ENCODE measurements around the gene FMN1. TPM values are rescaled to one million over a fixed set of nuclear protein-coding genes. Genes with fewer than 3 reads are reported as not detected.

FMN1 gene
- total RNA-seq, 2 donors from 2014 or later, result 0.60 to 1.1 TPM

GRCh38 chr15:33160581-33161165 lies 33.8 kb downstream of the FMN1 start:
- DNase-seq, result no peak
- Histone ChIP-seq H3K9ac (ENCODE audit: extremely low read depth, low read length, poor library complexity, severe bottlenecking) (no peak overlapping the region), H3K27ac (ENCODE audit: low read depth, low read length) (no peak overlapping the region), H3K4me3 (ENCODE audit: low read length) (no peak overlapping the region), H3K4me1 (ENCODE audit: control insufficient read depth, insufficient read depth, low read length) (no peaks in the 10 kb centered on the region), H3K27me3 (ENCODE audit: control insufficient read depth, insufficient read depth, low read length, poor library complexity, severe bottlenecking) (no peaks in the 10 kb centered on the region), H3K9me3 (ENCODE audit: control insufficient read depth, low read length) (no peaks in the 10 kb centered on the region), H3K36me3 (ENCODE audit: control insufficient read depth, insufficient read depth, low read length) (no peaks in the 10 kb centered on the region)
- TF ChIP-seq CTCF (conservative IDR thresholded peaks at IDR 0.05), result no peak
- no peak overlapping the region for H3K4me3 Mint-ChIP-seq
- WGBS, 2 experiments (ENCODE audit: insufficient coverage in 1 of 2, insufficient read length in 1 of 2), result 92 to 93% methylated on average over 5 of the region's 5 CpGs
- H3K27me3 Mint-ChIP-seq (ENCODE audit: insufficient read depth), result no peaks in the 10 kb centered on the region
- H3K4me1 Mint-ChIP-seq, result no peaks in the 10 kb centered on the region
- no peaks in the 10 kb centered on the region for H3K36me3 Mint-ChIP-seq (ENCODE audit: low read depth)
- H3K27ac Mint-ChIP-seq, result no peak overlapping the region
- H3K9me3 Mint-ChIP-seq, result no peaks in the 10 kb centered on the region

- no peak overlapping the region for H3K4me3 Mint-ChIP-seq
- no peak overlapping the region for H3K27ac Mint-ChIP-seq
- no peaks in the 10 kb centered on the region for H3K9me3 ChIP-seq (ENCODE audit: control insufficient read depth, low read length)
- no peak overlapping the region for H3K9ac ChIP-seq (ENCODE audit: extremely low read depth, low read length, poor library complexity, severe bottlenecking)
- no peaks in the 10 kb centered on the region for H3K27me3 ChIP-seq (ENCODE audit: control insufficient read depth, insufficient read depth, low read length, poor library complexity, severe bottlenecking)
- no peaks in the 10 kb centered on the region for H3K9me3 Mint-ChIP-seq
- H3K4me1 Mint-ChIP-seq, result no peaks in the 10 kb centered on the region
- no peaks in the 10 kb centered on the region for H3K36me3 ChIP-seq (ENCODE audit: control insufficient read depth, insufficient read depth, low read length)
- DNase-seq, result peak; percentile 47
- TF ChIP-seq CTCF (conservative IDR thresholded peaks at IDR 0.05), result peak; percentile 46
- 92 to 94% methylated on average over 2 to 3 of the region's 3 CpGs for WGBS, 2 experiments (ENCODE audit: insufficient coverage in 1 of 2, insufficient read length in 1 of 2)
- H3K4me3 ChIP-seq (ENCODE audit: low read length), result no peak overlapping the region
- H3K4me1 ChIP-seq (ENCODE audit: control insufficient read depth, insufficient read depth, low read length), result no peaks in the 10 kb centered on the region
- no peak overlapping the region for H3K27ac ChIP-seq (ENCODE audit: low read depth, low read length)
- H3K27me3 Mint-ChIP-seq (ENCODE audit: insufficient read depth), result peaks cover 3% of the 10 kb centered on the region
- H3K36me3 Mint-ChIP-seq (ENCODE audit: low read depth), result no peaks in the 10 kb centered on the region
Observed at GRCh38 chr15:33159726-33160453, 34.6 kb downstream of the FMN1 start.

GRCh38 chr15:33158366-33158765 lies 36.1 kb downstream of the FMN1 start:
- no peak overlapping the region for H3K4me3 ChIP-seq (ENCODE audit: low read length)
- TF ChIP-seq CTCF (conservative IDR thresholded peaks at IDR 0.05), result no peak
- H3K9me3 Mint-ChIP-seq, result no peaks in the 10 kb centered on the region
- no peak overlapping the region for H3K27ac ChIP-seq (ENCODE audit: low read depth, low read length)
- peaks cover 10% of the 10 kb centered on the region for H3K27me3 Mint-ChIP-seq (ENCODE audit: insufficient read depth)
- no peaks in the 10 kb centered on the region for H3K4me1 Mint-ChIP-seq
- H3K36me3 Mint-ChIP-seq (ENCODE audit: low read depth), result no peaks in the 10 kb centered on the region
- DNase-seq, result no peak
- H3K9ac ChIP-seq (ENCODE audit: extremely low read depth, low read length, poor library complexity, severe bottlenecking), result no peak overlapping the region
- no peak overlapping the region for H3K4me3 Mint-ChIP-seq
- H3K27ac Mint-ChIP-seq, result no peak overlapping the region
- WGBS, 2 experiments (ENCODE audit: insufficient coverage in 1 of 2, insufficient read length in 1 of 2), result 100% methylated on average over 1 of the region's 1 CpG; no CpG with 5 or more reads in 1 of the 2 experiments
- no peaks in the 10 kb centered on the region for H3K9me3 ChIP-seq (ENCODE audit: control insufficient read depth, low read length)
- H3K27me3 ChIP-seq (ENCODE audit: control insufficient read depth, insufficient read depth, low read length, poor library complexity, severe bottlenecking), result no peaks in the 10 kb centered on the region
- no peaks in the 10 kb centered on the region for H3K36me3 ChIP-seq (ENCODE audit: control insufficient read depth, insufficient read depth, low read length)
- no peaks in the 10 kb centered on the region for H3K4me1 ChIP-seq (ENCODE audit: control insufficient read depth, insufficient read depth, low read length)

Measured in endodermal cell (in vitro differentiated cells).